Measurements from ENCODE around the gene TMEM270. TPM values are rescaled to one million over a fixed set of nuclear protein-coding genes. Genes with fewer than 3 reads are reported as not detected.

TMEM270 gene
- total and polyA plus RNA-seq, 2 of the 8 experiments (the other 6 are each of a cell fraction or from before 2014, with no cell fraction given) = 0.26 TPM; not detected in 1

DNA sequence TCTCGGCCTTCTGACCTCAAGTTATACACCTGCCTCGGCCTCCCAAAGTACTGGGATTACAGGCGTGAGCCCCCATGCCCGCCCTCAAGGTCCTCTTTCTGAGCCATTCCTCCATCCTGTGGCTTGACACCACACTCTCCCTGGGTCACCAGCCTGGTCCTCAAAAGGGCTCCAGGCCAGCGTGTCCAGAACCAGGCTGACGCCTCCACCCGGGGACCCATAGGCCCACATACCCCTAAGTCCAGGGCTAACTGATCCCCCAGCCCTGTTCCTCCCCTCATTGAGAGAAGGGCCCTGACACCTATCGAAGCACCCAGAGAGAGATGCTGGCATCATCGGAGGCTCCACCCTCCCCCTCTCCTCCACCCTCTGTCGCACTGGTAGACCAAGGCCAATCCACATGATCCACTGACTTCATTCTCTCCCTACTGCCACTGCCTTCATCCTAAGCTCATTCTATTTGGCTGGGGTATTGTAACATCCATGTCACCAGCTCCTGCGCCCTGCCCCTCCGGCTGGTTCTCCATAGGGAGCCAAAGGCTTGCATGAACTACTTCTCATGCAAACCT lies 46.7 kb downstream of the TMEM270 start (continued):
- TF ChIP-seq, protein P1, sequence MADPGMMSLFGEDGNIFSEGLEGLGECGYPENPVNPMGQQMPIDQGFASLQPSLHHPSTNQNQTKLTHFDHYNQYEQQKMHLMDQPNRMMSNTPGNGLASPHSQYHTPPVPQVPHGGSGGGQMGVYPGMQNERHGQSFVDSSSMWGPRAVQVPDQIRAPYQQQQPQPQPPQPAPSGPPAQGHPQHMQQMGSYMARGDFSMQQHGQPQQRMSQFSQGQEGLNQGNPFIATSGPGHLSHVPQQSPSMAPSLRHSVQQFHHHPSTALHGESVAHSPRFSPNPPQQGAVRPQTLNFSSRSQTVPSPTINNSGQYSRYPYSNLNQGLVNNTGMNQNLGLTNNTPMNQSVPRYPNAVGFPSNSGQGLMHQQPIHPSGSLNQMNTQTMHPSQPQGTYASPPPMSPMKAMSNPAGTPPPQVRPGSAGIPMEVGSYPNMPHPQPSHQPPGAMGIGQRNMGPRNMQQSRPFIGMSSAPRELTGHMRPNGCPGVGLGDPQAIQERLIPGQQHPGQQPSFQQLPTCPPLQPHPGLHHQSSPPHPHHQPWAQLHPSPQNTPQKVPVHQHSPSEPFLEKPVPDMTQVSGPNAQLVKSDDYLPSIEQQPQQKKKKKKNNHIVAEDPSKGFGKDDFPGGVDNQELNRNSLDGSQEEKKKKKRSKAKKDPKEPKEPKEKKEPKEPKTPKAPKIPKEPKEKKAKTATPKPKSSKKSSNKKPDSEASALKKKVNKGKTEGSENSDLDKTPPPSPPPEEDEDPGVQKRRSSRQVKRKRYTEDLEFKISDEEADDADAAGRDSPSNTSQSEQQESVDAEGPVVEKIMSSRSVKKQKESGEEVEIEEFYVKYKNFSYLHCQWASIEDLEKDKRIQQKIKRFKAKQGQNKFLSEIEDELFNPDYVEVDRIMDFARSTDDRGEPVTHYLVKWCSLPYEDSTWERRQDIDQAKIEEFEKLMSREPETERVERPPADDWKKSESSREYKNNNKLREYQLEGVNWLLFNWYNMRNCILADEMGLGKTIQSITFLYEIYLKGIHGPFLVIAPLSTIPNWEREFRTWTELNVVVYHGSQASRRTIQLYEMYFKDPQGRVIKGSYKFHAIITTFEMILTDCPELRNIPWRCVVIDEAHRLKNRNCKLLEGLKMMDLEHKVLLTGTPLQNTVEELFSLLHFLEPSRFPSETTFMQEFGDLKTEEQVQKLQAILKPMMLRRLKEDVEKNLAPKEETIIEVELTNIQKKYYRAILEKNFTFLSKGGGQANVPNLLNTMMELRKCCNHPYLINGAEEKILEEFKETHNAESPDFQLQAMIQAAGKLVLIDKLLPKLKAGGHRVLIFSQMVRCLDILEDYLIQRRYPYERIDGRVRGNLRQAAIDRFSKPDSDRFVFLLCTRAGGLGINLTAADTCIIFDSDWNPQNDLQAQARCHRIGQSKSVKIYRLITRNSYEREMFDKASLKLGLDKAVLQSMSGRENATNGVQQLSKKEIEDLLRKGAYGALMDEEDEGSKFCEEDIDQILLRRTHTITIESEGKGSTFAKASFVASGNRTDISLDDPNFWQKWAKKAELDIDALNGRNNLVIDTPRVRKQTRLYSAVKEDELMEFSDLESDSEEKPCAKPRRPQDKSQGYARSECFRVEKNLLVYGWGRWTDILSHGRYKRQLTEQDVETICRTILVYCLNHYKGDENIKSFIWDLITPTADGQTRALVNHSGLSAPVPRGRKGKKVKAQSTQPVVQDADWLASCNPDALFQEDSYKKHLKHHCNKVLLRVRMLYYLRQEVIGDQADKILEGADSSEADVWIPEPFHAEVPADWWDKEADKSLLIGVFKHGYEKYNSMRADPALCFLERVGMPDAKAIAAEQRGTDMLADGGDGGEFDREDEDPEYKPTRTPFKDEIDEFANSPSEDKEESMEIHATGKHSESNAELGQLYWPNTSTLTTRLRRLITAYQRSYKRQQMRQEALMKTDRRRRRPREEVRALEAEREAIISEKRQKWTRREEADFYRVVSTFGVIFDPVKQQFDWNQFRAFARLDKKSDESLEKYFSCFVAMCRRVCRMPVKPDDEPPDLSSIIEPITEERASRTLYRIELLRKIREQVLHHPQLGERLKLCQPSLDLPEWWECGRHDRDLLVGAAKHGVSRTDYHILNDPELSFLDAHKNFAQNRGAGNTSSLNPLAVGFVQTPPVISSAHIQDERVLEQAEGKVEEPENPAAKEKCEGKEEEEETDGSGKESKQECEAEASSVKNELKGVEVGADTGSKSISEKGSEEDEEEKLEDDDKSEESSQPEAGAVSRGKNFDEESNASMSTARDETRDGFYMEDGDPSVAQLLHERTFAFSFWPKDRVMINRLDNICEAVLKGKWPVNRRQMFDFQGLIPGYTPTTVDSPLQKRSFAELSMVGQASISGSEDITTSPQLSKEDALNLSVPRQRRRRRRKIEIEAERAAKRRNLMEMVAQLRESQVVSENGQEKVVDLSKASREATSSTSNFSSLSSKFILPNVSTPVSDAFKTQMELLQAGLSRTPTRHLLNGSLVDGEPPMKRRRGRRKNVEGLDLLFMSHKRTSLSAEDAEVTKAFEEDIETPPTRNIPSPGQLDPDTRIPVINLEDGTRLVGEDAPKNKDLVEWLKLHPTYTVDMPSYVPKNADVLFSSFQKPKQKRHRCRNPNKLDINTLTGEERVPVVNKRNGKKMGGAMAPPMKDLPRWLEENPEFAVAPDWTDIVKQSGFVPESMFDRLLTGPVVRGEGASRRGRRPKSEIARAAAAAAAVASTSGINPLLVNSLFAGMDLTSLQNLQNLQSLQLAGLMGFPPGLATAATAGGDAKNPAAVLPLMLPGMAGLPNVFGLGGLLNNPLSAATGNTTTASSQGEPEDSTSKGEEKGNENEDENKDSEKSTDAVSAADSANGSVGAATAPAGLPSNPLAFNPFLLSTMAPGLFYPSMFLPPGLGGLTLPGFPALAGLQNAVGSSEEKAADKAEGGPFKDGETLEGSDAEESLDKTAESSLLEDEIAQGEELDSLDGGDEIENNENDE (IDR thresholded peaks at IDR 0.05; ENCODE audit: insufficient replicate concordance, low read length) = no peak
- TF ChIP-seq E2F6 (IDR thresholded peaks at IDR 0.05) (no peak), KDM1A (IDR thresholded peaks at IDR 0.05; ENCODE audit: borderline replicate concordance, low read length) (no peak), FOSL1 (IDR thresholded peaks at IDR 0.05; ENCODE audit: insufficient read depth, low read depth, low read length) (no peak), TAF1 (IDR thresholded peaks at IDR 0.05; ENCODE audit: low read depth, low read length) (no peak)
